ENCODE measurements around the gene AMIGO2.

Gene AMIGO2

DNA sequence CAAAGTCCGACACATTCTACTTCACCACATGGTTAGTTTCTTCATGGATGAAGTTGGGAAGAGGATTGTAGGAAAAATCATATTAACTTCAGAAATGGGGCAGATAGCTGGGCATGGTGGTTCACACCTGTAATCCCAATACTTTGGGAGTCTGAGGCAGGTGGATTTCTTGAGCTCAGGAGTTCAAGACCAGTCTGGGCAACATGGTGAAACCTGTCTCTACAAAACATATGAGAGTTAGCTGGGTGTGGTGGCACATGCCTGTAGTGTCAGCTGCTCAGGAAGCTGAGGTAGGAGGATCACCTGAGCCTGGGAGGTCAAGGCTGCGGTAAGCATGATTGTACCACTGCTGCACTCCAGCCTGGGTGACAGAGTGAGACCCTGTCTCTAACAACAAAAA lies 49.9 kb downstream of the AMIGO2 start:
- no peak for DNase-seq

DNA sequence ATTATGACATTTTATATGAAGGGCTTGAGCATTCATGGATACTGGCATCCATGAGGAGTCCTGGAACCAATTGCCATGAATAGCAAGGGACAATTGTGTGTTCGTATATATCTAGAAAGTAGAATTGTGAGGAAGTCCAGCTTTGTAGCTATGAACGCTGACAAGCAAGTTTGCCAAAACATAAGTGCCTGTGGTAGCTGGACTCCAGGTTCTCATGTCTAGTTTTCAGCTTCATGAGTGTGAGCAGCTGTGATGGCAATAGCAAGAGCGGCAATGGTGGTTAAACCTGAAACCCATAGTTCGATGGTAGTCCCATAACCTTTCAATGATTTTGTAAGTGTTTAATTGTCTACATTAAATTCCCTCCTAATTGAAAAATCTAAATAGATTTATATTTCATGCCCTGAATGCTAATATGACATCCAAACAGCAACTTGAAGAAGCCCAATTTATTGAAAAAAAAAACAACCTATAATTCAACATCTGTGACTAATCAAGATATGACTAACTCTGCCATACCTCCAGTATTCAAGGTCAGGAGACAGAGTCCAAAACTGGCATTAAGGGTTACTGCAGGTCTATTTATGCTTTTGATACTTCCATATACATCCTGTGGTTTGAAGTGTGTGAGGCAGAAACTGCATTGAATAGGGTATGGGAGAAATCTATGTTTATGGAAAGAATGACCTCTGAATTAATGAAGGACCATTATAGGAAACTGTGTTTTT lies 50.6 kb downstream of the AMIGO2 start:
- DNase-seq = no peak

DNA sequence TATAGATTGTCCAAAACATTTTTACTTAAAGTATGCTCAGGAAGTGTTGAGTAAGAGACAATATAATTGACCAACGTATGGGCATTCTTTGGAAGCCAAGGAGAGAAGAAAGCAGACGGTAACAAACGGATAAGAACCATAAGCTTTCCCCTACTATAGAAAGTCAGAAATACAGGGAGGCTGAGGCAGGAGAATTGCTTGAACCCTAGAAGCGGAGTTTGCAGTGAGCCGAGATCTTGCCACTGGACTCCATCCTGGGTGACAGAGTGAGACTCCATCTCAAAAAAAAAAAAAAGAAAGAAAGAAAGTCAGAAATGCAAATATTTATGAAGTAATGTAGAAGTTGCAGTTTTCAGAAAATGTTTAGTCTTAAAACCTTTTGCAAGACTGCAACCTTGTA lies 51.6 kb downstream of the AMIGO2 start:
- DNase-seq = no peak

Measured in activated CD4-positive, CD25-positive, alpha-beta regulatory T cell treated with anti-CD3 and anti-CD28 coated beads, Interleukin-2, amount 50 U/mL, for 72 hours (primary cell).